ENCODE results near the gene SWAP70. TPM values are rescaled to one million over a fixed set of nuclear protein-coding genes. Genes with fewer than 3 reads are reported as not detected.
A peak's percentile ranks its signal among the peaks of the same experiment; 100 is the strongest.

The SWAP70 gene
- total RNA-seq, 1 donor from 2014 or later, result 33.7 TPM

DNA sequence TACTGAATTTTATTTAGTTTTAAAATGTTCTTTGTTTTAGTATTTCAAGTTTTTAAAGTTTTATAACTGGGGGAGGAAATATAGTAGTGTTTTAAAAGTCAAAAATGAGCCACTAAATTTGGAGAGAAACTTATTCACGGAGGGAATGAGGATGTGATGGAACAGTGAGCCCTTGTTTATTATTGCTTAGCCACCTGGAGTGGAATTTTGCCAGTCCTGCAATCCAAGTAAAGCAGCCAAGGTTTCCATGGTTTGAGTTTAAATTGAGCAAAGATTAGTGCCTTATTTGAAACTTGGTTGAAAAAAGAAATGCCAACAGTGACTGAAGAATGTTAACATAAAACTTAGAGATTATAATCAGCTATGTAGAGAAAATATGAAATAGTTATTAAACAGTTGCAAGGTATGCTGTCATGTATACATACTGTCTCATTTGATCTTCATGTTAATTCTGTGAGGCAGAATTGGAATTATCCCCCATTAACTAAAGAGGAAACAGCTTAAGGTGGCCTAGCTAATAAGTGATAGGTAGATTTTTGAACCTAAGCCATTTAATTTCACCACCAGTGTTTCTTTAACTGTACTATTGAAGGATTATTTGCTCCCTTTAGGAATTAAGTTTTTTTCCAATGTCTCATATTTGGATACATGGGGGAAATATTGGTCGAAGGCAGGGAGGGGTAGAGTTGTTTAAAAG is 36.4 kb downstream of the SWAP70 start:
- FAIRE-seq (no peak), DNase-seq (ENCODE audit: low read depth) (peak; percentile 18)
- H3K27me3 Mint-ChIP-seq (ENCODE audit: low read depth, unreplicated experiment), result no peaks in the 10 kb centered on the region
- H3K4me2 ChIP-seq (ENCODE audit: low read length), result no peak overlapping the region
- no peaks in the 10 kb centered on the region for H3K27me3 ChIP-seq (ENCODE audit: insufficient read depth, low read length)
- H3K9me3 Mint-ChIP-seq (ENCODE audit: unreplicated experiment), result no peaks in the 10 kb centered on the region
- TF ChIP-seq EZH2 (IDR thresholded peaks at IDR 0.05; ENCODE audit: insufficient read depth, low read length), result no peak
- TF ChIP-seq, protein P1, sequence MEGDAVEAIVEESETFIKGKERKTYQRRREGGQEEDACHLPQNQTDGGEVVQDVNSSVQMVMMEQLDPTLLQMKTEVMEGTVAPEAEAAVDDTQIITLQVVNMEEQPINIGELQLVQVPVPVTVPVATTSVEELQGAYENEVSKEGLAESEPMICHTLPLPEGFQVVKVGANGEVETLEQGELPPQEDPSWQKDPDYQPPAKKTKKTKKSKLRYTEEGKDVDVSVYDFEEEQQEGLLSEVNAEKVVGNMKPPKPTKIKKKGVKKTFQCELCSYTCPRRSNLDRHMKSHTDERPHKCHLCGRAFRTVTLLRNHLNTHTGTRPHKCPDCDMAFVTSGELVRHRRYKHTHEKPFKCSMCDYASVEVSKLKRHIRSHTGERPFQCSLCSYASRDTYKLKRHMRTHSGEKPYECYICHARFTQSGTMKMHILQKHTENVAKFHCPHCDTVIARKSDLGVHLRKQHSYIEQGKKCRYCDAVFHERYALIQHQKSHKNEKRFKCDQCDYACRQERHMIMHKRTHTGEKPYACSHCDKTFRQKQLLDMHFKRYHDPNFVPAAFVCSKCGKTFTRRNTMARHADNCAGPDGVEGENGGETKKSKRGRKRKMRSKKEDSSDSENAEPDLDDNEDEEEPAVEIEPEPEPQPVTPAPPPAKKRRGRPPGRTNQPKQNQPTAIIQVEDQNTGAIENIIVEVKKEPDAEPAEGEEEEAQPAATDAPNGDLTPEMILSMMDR (IDR thresholded peaks at IDR 0.05; ENCODE audit: insufficient read depth, low read depth, low read length), result no peak
- no peak overlapping the region for H3K27ac ChIP-seq (ENCODE audit: low read depth, low read length)
- H3K4me1 ChIP-seq (ENCODE audit: insufficient read depth, low read length), result no peaks in the 10 kb centered on the region
- peaks cover 15% of the 10 kb centered on the region for H3K4me1 Mint-ChIP-seq (ENCODE audit: low read depth, unreplicated experiment)
- H4K20me1 ChIP-seq (ENCODE audit: insufficient read depth, low read length), result peaks cover 4% of the 10 kb centered on the region
- no peak overlapping the region for H3K9ac ChIP-seq (ENCODE audit: low read length)
- peaks cover 6% of the 10 kb centered on the region for H3K36me3 Mint-ChIP-seq (ENCODE audit: low read depth, unreplicated experiment)
- H2AFZ ChIP-seq (ENCODE audit: low read depth, low read length), result no peak overlapping the region
- no peak overlapping the region for H3K4me3 Mint-ChIP-seq (ENCODE audit: unreplicated experiment)
- H3K27ac Mint-ChIP-seq (ENCODE audit: unreplicated experiment), result no peak overlapping the region
- no peaks in the 10 kb centered on the region for H3K36me3 ChIP-seq (ENCODE audit: insufficient read depth, low read length)
- no peak overlapping the region for H3K4me3 ChIP-seq (ENCODE audit: insufficient read depth, low read depth, low read length)
- H3K79me2 ChIP-seq (ENCODE audit: insufficient read depth, low read length), result peaks cover 10% of the 10 kb centered on the region
- H3K9me3 ChIP-seq (ENCODE audit: insufficient read depth, low read depth, low read length), result no peaks in the 10 kb centered on the region

DNA sequence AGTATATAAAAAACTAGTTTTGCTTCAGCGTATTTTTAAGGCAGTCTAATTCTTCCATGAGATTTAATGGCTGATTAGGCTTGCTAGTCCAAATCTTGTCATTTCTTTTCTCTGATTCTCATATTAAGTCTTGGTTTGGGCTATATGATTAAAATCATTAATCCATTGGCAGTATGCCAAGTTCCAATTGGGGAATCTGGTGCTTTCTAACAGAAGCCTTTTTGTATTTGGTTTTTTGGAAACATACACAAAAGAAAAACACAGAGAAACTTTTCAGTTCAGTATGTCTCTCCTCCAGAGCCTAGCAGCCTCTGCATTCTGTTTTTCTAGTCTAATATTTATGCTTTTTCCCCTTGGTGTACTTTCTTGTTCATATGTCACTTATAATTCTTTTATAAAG is 37.9 kb downstream of the SWAP70 start:
- Mint-ChIP-seq H3K36me3 (ENCODE audit: low read depth, unreplicated experiment) (no peaks in the 10 kb centered on the region), H3K27me3 (ENCODE audit: low read depth, unreplicated experiment) (no peaks in the 10 kb centered on the region), H3K4me3 (ENCODE audit: unreplicated experiment) (no peak overlapping the region), H3K9me3 (ENCODE audit: unreplicated experiment) (no peaks in the 10 kb centered on the region), H3K4me1 (ENCODE audit: low read depth, unreplicated experiment) (peaks cover 15% of the 10 kb centered on the region), H3K27ac (ENCODE audit: unreplicated experiment) (no peak overlapping the region)
- Histone ChIP-seq H3K4me1 (ENCODE audit: insufficient read depth, low read length) (no peaks in the 10 kb centered on the region), H4K20me1 (ENCODE audit: insufficient read depth, low read length) (peaks cover 4% of the 10 kb centered on the region), H3K9ac (ENCODE audit: low read length) (no peak overlapping the region), H3K27ac (ENCODE audit: low read depth, low read length) (no peak overlapping the region), H3K4me3 (ENCODE audit: insufficient read depth, low read depth, low read length) (no peak overlapping the region), H3K79me2 (ENCODE audit: insufficient read depth, low read length) (peaks cover 17% of the 10 kb centered on the region), H3K9me3 (ENCODE audit: insufficient read depth, low read depth, low read length) (no peaks in the 10 kb centered on the region), H3K36me3 (ENCODE audit: insufficient read depth, low read length) (no peaks in the 10 kb centered on the region), H3K4me2 (ENCODE audit: low read length) (no peak overlapping the region), H2AFZ (ENCODE audit: low read depth, low read length) (no peak overlapping the region), H3K27me3 (ENCODE audit: insufficient read depth, low read length) (no peaks in the 10 kb centered on the region)
- FAIRE-seq, result no peak
- TF ChIP-seq EZH2 (IDR thresholded peaks at IDR 0.05; ENCODE audit: insufficient read depth, low read length), result no peak
- TF ChIP-seq, protein P1 (IDR thresholded peaks at IDR 0.05; ENCODE audit: insufficient read depth, low read depth, low read length), result no peak
- no peak for DNase-seq (ENCODE audit: low read depth)

DNA sequence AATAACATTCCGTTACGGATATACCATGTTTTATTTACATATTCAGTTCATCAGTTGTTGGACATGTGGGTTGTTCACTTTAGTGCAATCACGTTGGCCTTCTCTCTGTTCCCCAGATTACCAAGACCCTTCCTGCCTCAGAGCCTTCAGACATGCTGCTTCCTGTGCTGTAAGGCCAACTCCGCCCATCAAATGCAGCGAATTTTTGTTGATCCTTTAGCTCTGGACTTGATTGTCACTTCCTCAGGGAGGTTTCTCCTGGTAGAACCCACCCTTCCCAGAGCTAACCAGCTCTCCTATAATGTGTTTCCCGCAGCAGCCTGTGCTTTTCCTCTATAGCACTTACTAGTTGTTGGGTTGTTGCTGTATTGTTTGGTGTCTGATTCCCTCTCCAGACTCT is 39.4 kb downstream of the SWAP70 start:
- H3K9me3 Mint-ChIP-seq (ENCODE audit: unreplicated experiment), result no peaks in the 10 kb centered on the region
- no peak for FAIRE-seq
- peaks cover 26% of the 10 kb centered on the region for H3K79me2 ChIP-seq (ENCODE audit: insufficient read depth, low read length)

More for the DNA sequence above, 39.4 kb downstream of the SWAP70 start:
- no peaks in the 10 kb centered on the region for H3K9me3 ChIP-seq (ENCODE audit: insufficient read depth, low read depth, low read length)
- DNase-seq (ENCODE audit: low read depth), result no peak
- H4K20me1 ChIP-seq (ENCODE audit: insufficient read depth, low read length), result peaks cover 9% of the 10 kb centered on the region
- no peak overlapping the region for H3K27ac ChIP-seq (ENCODE audit: low read depth, low read length)
- no peaks in the 10 kb centered on the region for H3K36me3 ChIP-seq (ENCODE audit: insufficient read depth, low read length)
- H2AFZ ChIP-seq (ENCODE audit: low read depth, low read length), result no peak overlapping the region
- Mint-ChIP-seq H3K4me3 (ENCODE audit: unreplicated experiment) (no peak overlapping the region), H3K27ac (ENCODE audit: unreplicated experiment) (no peak overlapping the region), H3K36me3 (ENCODE audit: low read depth, unreplicated experiment) (no peaks in the 10 kb centered on the region), H3K4me1 (ENCODE audit: low read depth, unreplicated experiment) (peaks cover 15% of the 10 kb centered on the region), H3K27me3 (ENCODE audit: low read depth, unreplicated experiment) (no peaks in the 10 kb centered on the region)
- no peak overlapping the region for H3K4me3 ChIP-seq (ENCODE audit: insufficient read depth, low read depth, low read length)
- no peak overlapping the region for H3K9ac ChIP-seq (ENCODE audit: low read length)
- TF ChIP-seq, protein P1 (IDR thresholded peaks at IDR 0.05; ENCODE audit: insufficient read depth, low read depth, low read length), result no peak
- no peak for TF ChIP-seq EZH2 (IDR thresholded peaks at IDR 0.05; ENCODE audit: insufficient read depth, low read length)
- H3K27me3 ChIP-seq (ENCODE audit: insufficient read depth, low read length), result no peaks in the 10 kb centered on the region
- peaks cover under 1% of the 10 kb centered on the region for H3K4me1 ChIP-seq (ENCODE audit: insufficient read depth, low read length)
- H3K4me2 ChIP-seq (ENCODE audit: low read length), result no peak overlapping the region

All from astrocyte (in vitro differentiated cells and primary cell).